ENCODE measurements around the gene KMT2E. TPM values are rescaled to one million over a fixed set of nuclear protein-coding genes. Genes with fewer than 3 reads are reported as not detected.

Gene KMT2E
- total RNA-seq, 2 experiments from 2014 or later, result 50.1 to 72.8 TPM

GRCh38 chr7:105032553-105033214, 18.7 kb downstream of the KMT2E start:
- no peak for DNase-seq (ENCODE audit: low spot score)
- Histone ChIP-seq H3K27ac (ENCODE audit: low read depth, low read length, poor library complexity, severe bottlenecking) (no peak overlapping the region), H3K4me2 (ENCODE audit: low read length) (peak overlapping the region; percentile 1; the same call in 1 of the 2 replicates), H3K4me3 (ENCODE audit: low read depth, low read length, poor library complexity, severe bottlenecking) (no peak overlapping the region), H2AFZ (ENCODE audit: low read length) (no peak overlapping the region), H3K4me1 (ENCODE audit: insufficient read depth, low read length, poor library complexity, severe bottlenecking) (peaks cover 30% of the 10 kb centered on the region), H4K20me1 (ENCODE audit: insufficient read depth, low read length) (peaks cover 20% of the 10 kb centered on the region), H3K9me3 (ENCODE audit: low read length) (no peaks in the 10 kb centered on the region), H3K36me3 (ENCODE audit: insufficient read depth, low read length) (peaks cover 28% of the 10 kb centered on the region), H3K79me2 (ENCODE audit: insufficient read depth, low read depth, low read length) (peaks cover 95% of the 10 kb centered on the region), H3K9me2 (ENCODE audit: insufficient read depth, low read length) (no peaks in the 10 kb centered on the region)
- intact Hi-C loops (cut with micrococcal nuclease; ENCODE audit: unreplicated experiment), result no loop called here
- BruUV-seq (replicated peaks), result no TSS peak
- TF ChIP-seq EZH2phosphoT487 (IDR thresholded peaks at IDR 0.05; ENCODE audit: borderline replicate concordance, low read depth, low read length) (no peak), CTCF (conservative IDR thresholded peaks at IDR 0.05; ENCODE audit: low read length) (no peak)
- ChIA-PET POLR2A (interaction anchor here (0.5 to 1.0 kb wide), 3 partner anchors 18 to 486 kb away, joined by 3 read pairs; no protein-coding TSS in a partner anchor), CTCF (ENCODE audit: unreplicated experiment) (no interaction called here)

DNA sequence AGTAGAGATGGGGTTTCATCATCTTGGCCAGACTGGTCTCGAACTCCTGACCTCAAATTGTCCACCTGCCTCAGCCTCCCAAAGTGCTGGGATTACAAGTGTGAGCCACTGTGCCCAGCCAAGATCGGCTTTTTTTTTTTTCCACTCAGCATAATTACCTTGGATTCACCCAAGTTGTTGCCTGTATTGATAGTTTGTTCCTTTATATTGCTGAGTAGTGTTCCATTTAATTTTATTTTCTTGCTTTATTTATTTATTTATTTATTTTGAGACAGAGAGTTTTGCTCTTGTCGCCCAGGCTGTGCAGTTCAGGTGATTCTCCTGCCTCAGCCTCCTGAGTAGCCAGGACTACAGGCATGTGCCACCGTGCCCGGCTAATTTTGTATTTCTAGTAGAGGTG, 21.3 kb downstream of the KMT2E start:
- Histone ChIP-seq H4K20me1 (ENCODE audit: insufficient read depth, low read length) (0 out of 2 replicates have a peak, but pooled peaks cover 15% of the 10 kb centered on the region), H3K9me2 (ENCODE audit: insufficient read depth, low read length) (no peaks in the 10 kb centered on the region), H2AFZ (ENCODE audit: low read length) (no peak overlapping the region), H3K4me3 (ENCODE audit: low read depth, low read length, poor library complexity, severe bottlenecking) (no peak overlapping the region), H3K27ac (ENCODE audit: low read depth, low read length, poor library complexity, severe bottlenecking) (no peak overlapping the region), H3K36me3 (ENCODE audit: insufficient read depth, low read length) (peaks cover 27% of the 10 kb centered on the region), H3K4me1 (ENCODE audit: insufficient read depth, low read length, poor library complexity, severe bottlenecking) (peaks cover 21% of the 10 kb centered on the region), H3K79me2 (ENCODE audit: insufficient read depth, low read depth, low read length) (peaks cover 95% of the 10 kb centered on the region), H3K9me3 (ENCODE audit: low read length) (no peaks in the 10 kb centered on the region), H3K4me2 (ENCODE audit: low read length) (no peak overlapping the region)
- intact Hi-C loops (cut with micrococcal nuclease; ENCODE audit: unreplicated experiment), result no loop called here
- BruUV-seq (replicated peaks), result no TSS peak
- no peak for TF ChIP-seq EZH2phosphoT487 (IDR thresholded peaks at IDR 0.05; ENCODE audit: borderline replicate concordance, low read depth, low read length)
- TF ChIP-seq CTCF (conservative IDR thresholded peaks at IDR 0.05; ENCODE audit: low read length), result no peak
- CTCF ChIA-PET (ENCODE audit: unreplicated experiment), result no interaction called here
- POLR2A ChIA-PET, result interaction anchor here (0.6 to 0.7 kb wide), 2 partner anchors 12 to 186 kb away, joined by 5 read pairs; no protein-coding TSS in a partner anchor
- no peak for DNase-seq (ENCODE audit: low spot score)
